GM21737 (cell line): ENCODE measurements around the gene SDK2.
"Not testable (repeated sequence)": the region's sequence is repeated elsewhere in the genome, so short reads cannot be mapped to it uniquely, and the experiment has no call there.

Experiments used
- ATAC-seq: cut with Tn5 transposase; IDR thresholded peaks from one replicate; pipeline ENCODE4 v1.9.1; 2021; ENCODE audit warnings: mild to moderate bottlenecking, moderate library complexity; ENCODE audit not compliant: unreplicated experiment

SDK2 gene

GRCh38 chr17:73489991-73490390, 154.3 kb downstream of the SDK2 start:
- no peak for ATAC-seq

- no peak for ATAC-seq
Measured at GRCh38 chr17:73489333-73489732, 154.9 kb downstream of the SDK2 start.

GRCh38 chr17:73485130-73485529, 159.1 kb downstream of the SDK2 start:
- no peak for ATAC-seq

- ATAC-seq: no peak
Measured at GRCh38 chr17:73482894-73483293, 161.4 kb downstream of the SDK2 start.

- ATAC-seq: no peak
Measured at GRCh38 chr17:73482251-73482716, 162.0 kb downstream of the SDK2 start.

DNA sequence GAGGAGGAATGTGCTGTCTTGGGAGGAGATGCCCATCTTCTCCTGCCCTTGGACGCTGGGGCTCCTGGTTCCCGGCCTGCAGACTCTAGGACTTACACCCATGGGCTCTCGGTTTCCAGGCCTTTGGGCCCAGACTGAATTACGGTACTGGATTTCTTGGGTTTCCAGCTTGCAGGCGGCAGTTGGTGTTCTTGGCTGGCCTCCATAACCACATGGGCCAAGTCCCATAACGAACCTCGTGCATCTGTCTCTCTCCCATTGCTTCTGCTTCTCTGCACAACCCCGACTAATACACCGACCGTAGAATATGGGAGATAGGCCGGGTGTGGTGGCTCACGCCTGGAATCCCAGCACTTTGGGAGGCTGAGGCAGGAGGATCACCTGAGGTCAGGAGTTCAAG, 162.6 kb downstream of the SDK2 start:
- no peak for ATAC-seq

DNA sequence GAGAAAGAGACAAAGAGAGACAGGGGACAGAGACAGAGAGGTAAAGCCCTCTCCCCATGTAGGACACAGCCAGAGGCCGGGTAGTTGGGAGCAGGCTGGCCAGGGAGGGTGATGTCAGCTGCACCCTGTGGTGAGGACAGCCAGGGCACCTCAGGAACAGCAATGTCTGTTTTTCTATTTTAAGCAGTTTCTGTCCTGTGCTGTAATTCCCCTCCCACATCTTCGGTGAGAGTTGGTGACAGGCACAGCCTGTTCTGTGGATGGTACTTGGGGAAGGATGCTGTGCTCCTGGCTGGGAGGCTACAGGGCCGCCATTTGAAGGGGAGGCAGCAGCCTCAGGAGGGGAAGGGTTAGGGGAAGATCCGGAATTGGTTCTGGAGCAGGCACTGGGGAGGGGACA, 163.5 kb downstream of the SDK2 start:
- no peak for ATAC-seq

- ATAC-seq: no peak
Measured at GRCh38 chr17:73478768-73479424, 165.3 kb downstream of the SDK2 start.

DNA sequence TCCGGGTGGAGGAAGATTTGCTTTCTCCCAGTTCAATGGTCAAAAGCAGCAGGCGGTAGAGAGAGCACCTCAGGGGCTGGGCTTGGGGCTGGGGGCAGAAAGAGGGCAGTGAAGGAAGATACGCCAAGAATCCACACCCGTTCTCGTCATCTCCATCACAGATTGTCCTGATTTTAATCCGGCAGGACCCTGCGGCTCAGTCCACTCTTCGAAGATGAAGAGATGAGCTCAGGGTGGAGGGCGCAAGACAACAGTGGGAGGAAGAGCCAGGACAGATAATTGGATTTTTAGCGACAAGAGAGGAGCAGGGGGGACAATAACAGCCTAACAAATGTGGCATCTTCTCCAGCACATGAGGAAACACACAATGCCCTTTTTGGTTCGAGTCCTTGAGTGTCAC, 165.9 kb downstream of the SDK2 start:
- ATAC-seq: no peak

DNA sequence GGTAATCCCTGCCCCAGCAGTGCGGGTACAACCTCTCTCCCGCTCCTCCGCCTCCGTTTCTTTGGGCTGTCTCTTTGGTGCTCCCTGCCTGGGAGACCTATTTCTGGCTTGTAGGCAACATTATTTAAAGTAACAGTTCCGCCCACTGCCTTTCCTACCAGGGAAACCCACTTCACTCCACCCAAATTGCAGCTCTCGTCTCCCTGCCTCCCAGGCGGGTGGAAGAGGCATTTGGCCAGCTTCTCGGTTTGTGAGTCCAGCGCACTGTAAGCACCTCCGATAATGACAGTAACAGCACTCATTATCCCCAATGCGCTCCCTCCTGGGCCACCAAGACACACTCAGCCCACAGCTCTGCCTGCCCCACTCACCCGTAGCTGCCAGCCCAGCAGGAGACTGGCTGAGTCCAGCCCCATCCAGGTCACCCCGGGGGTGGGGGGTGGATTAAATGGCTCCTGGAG, 167.3 kb downstream of the SDK2 start:
- ATAC-seq: no peak

DNA sequence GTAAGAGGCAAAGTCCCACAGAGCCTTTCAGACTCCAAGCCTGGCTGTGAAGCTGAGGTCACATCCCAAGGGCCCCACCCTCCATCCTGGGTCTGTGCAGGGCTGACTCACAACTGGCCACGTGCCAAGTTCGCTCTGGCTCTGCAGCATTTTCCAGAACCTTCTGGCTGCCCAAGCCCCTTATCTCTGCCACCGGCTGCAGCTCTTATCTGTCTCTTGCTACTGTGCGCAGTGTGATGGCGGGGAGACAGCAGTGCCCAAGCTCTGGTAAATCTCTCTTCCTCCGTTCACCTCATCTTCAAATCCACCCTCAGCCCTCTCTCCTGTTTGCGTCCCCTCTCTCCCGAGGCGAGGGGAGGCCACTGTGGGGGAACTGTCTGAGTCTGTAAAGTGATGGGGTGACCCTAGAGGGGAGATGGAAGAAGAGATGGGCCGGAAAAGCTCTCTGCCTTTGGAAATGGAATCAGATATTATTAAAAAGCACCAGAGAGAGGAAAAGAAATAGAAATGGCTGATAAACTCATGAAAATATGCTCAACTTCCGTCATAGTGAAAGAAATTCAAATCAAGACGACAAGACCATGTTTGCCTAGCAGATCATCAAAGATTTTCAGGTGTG, 169.8 kb downstream of the SDK2 start:
- no peak for ATAC-seq

DNA sequence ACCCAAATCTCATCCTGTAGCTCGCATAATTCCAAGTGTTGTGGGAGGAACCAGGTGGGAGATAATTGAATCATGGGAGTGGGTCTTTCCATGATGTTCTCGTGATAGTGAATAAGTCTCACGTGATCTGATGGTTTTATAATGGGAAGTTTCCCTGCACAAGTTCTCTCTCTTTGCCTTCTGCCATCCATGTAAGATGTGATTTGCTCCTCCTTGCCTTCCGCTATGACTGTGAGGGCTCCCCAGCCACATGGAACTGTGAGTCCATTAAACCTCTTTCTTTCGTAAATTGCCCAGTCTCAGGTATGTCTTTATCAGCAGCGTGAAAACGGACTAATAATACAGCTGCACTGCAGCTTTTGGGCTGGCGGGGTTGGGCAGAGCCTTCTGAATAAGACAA, 171.5 kb downstream of the SDK2 start:
- not testable (repeated sequence) for ATAC-seq

- no peak for ATAC-seq
Measured at GRCh38 chr17:73471924-73472323, 172.3 kb downstream of the SDK2 start.

DNA sequence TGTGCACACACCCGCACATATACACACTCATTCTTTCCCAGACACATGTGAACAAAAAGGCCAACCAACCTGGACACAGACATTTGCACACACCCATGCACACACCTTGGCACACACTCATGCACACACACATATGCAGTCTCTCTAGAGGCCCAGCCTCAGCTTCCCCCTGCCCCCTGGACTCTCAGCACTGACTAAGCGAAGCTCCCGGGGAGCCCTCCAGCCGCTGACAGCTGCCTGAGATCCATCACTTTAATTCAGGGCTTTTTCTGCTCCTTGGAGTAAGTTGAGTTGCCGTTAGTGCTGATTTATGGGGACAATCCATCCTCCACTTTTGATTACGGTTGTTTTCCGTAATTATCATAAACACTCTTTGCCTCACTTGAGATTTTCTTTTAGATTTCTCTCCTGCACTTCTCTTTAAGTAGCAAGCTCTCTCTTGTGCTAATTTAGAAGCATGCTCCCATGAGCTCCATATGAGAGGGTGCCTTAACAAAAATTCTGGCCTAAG, 173.9 kb downstream of the SDK2 start:
- no peak for ATAC-seq

- ATAC-seq: no peak
Measured at GRCh38 chr17:73469311-73469710, 174.9 kb downstream of the SDK2 start.

DNA sequence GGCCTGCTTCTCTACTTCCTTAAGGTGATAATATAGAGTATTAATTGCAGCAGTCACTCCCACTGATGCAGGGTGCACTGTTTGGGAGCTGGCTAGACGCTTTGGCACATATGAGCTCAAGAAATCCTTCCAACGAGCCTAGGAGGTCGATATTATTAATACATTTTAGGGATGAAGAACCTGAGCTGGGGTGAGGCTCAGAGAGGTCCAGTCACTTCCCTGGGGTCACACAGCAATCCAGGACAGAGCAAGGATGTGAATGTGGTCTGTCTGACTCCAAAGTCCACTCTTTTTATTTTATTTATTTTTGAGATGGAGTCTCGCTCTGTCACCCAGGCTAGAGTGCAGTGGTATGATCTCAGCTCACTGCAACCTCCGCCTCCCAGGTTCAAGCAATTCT, 176.0 kb downstream of the SDK2 start:
- ATAC-seq: no peak

DNA sequence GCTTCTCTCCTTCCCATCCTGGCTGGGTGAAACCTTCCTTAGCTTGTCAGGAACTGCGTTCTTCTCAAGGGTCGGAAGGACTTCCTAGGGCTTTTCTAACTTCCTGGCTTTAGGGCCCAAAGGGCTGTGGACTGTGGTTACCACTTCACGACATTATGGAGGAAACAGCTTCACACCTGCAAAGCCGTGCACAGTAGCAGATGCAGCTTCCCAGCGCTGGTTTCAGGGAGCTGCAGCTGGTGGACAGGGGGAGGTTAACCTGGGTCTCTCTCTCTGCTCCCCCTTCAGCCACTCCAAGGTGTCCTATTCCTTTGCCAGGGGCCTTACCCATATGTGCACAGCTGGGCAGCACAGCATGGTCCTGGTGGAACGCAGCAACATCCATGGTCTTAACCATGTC, 176.6 kb downstream of the SDK2 start:
- ATAC-seq: no peak

DNA sequence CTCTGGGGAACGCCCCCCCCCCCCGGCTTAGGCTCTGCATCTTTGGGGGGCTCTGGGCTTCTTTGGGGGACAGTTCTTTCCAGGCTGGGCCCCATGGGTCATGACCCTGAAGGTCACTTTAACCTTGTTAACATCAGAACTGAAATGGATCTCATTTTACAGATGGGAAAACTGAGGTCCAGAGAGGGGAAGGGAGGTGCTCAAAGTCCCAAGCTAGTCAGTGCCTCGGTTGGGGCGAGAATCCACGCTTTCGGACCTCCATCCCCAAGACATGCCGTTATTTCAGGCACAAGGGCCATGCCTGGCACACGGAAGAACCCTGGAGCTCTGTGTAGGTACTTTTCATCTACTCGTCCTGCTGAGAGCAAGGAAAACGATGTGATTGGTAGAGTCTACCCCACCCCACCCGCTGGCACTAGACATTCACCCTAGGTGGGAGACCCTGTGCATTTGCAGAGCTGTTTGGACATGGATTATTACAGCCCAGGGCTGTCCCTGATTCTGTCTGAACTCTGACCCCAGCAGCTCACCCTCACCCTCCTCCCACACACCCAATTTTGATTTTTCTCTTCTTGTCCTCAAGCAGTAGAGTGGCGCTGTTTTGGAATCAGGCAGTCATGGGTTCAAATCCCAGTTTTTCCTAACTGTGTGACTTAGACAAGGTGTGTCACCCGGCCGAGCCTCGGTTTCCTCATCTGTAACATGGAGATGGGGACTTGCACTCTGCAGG, 177.4 kb downstream of the SDK2 start:
- ATAC-seq: no peak

- no peak for ATAC-seq
Measured at GRCh38 chr17:73465953-73466230, 178.4 kb downstream of the SDK2 start.

GRCh38 chr17:73465130-73465952, 178.9 kb downstream of the SDK2 start:
- no peak for ATAC-seq

DNA sequence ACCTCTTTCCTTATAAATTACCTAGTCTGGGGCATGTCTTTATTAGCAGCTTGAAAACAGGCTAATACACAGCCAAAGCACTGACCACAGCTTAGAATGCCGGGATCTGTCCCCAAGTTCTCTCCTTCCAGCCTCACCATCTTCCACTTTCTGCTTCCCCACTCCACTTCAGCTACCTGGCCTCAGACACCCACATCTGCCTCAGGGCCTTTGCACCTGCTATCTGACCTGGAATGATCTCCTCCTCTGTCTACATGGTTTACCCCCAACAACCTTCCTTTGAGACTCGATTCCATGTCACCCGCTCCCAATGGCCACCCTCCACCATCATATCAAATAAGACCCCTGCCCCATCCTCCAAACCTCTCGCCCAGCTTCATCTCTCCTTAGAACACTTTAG, 179.8 kb downstream of the SDK2 start:
- no peak for ATAC-seq
